ENCODE results near the gene GCNT2.
"Not testable (repeated sequence)": the region's sequence is repeated elsewhere in the genome, so short reads cannot be mapped to it uniquely, and the experiment has no call there.

Gene GCNT2

GRCh38 chr6:10521104-10521808, at the start of gene GCNT2:
GCNT2 (plus strand) TSS chr6:10521351; CDS start chr6:10528912, 7,561 bp downstream.
- DNase-seq, result no peak

- no peak for DNase-seq
Measured at GRCh38 chr6:10472634-10473033, 48.5 kb upstream of the GCNT2 start.

- peak in 1 of 2 donors; percentile 49 for DNase-seq
Measured at GRCh38 chr6:10478187-10479040, 42.7 kb upstream of the GCNT2 start.

GRCh38 chr6:10479939-10480700, 41.0 kb upstream of the GCNT2 start:
- no peak for DNase-seq

GRCh38 chr6:10481101-10481500, 40.0 kb upstream of the GCNT2 start:
- no peak for DNase-seq

GRCh38 chr6:10482636-10483257, 38.4 kb upstream of the GCNT2 start:
- DNase-seq, result no peak

- DNase-seq, result no peak
Measured at GRCh38 chr6:10484912-10485311, 36.2 kb upstream of the GCNT2 start.

- no peak for DNase-seq
Measured at GRCh38 chr6:10485406-10485805, 35.7 kb upstream of the GCNT2 start.

GRCh38 chr6:10486215-10486614, 34.9 kb upstream of the GCNT2 start:
- no peak for DNase-seq

GRCh38 chr6:10486944-10487588, 34.1 kb upstream of the GCNT2 start:
- not testable (repeated sequence) for DNase-seq

- no peak for DNase-seq
Measured at GRCh38 chr6:10487668-10488327, 33.4 kb upstream of the GCNT2 start.

- DNase-seq, result no peak
Measured at GRCh38 chr6:10491463-10491862, 29.7 kb upstream of the GCNT2 start.

- DNase-seq, result not testable (repeated sequence)
Measured at GRCh38 chr6:10491905-10492304, 29.2 kb upstream of the GCNT2 start.

GRCh38 chr6:10495029-10495428, 26.1 kb upstream of the GCNT2 start:
- no peak for DNase-seq

- no peak for DNase-seq
Measured at GRCh38 chr6:10505529-10505928, 15.6 kb upstream of the GCNT2 start.

GRCh38 chr6:10507298-10507697, 13.9 kb upstream of the GCNT2 start:
- no peak for DNase-seq

GRCh38 chr6:10507715-10508114, 13.4 kb upstream of the GCNT2 start:
- DNase-seq, result no peak

GRCh38 chr6:10510592-10511367, 10.4 kb upstream of the GCNT2 start:
- DNase-seq, result peak; percentile 27 to 65

- DNase-seq, result no peak
Measured at GRCh38 chr6:10511477-10511876, 9.7 kb upstream of the GCNT2 start.

- no peak for DNase-seq
Measured at GRCh38 chr6:10513544-10513943, 7.6 kb upstream of the GCNT2 start.

All from CD4-positive, alpha-beta T cell treated with Interleukin-4 for 1 hour (primary cell).